B cell (primary cell): Measurements from ENCODE around the gene FAM110C.

Experiments used
- EZH2 ChIP-seq: IDR thresholded peaks from 2 replicates; pipeline ENCODE4 v1.6.1; 2012; ENCODE audit warnings: borderline replicate concordance, low read depth, mild to moderate bottlenecking, moderate library complexity, low read length; ENCODE audit not compliant: insufficient read depth, poor library complexity, severe bottlenecking
- TF ChIP-seq, protein P1 (sequence below): fragments of 200-600 bp; IDR thresholded peaks from one replicate; pipeline ENCODE4 v1.8.0; 2022; ENCODE audit warnings: antibody characterized with exemption, mild to moderate bottlenecking

DNA sequence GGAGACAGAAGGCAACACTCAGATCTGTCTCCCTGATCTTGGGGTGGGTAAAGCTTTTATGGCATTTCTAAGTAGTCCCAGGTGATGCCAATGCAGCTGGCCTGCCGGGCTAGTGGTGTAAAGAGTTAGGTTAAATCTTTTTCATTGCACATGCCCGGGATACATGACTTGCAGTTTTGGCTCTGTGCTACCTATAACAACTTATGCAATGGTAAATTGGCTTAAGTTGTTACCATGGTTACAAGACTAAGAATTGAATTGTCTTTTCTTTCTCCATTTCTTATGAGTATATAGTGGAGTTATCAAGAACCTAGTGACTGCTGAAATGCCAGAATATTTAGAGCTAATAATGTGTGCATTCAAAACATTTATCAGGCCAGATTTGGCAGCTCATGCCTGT, 5.3 kb upstream of the FAM110C start:
- TF ChIP-seq, protein P1, sequence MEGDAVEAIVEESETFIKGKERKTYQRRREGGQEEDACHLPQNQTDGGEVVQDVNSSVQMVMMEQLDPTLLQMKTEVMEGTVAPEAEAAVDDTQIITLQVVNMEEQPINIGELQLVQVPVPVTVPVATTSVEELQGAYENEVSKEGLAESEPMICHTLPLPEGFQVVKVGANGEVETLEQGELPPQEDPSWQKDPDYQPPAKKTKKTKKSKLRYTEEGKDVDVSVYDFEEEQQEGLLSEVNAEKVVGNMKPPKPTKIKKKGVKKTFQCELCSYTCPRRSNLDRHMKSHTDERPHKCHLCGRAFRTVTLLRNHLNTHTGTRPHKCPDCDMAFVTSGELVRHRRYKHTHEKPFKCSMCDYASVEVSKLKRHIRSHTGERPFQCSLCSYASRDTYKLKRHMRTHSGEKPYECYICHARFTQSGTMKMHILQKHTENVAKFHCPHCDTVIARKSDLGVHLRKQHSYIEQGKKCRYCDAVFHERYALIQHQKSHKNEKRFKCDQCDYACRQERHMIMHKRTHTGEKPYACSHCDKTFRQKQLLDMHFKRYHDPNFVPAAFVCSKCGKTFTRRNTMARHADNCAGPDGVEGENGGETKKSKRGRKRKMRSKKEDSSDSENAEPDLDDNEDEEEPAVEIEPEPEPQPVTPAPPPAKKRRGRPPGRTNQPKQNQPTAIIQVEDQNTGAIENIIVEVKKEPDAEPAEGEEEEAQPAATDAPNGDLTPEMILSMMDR, result no peak
- no peak for TF ChIP-seq EZH2
